GM18909 (cell line): ENCODE results near the gene TMC7.

ENCODE experiments used
- ATAC-seq: cut with Tn5 transposase; IDR thresholded peaks from one replicate; pipeline ENCODE4 v1.9.1; 2021; ENCODE audit warnings: mild to moderate bottlenecking; ENCODE audit not compliant: unreplicated experiment, poor library complexity

TMC7 gene

GRCh38 chr16:19021747-19022146 is 38.0 kb downstream of the TMC7 start:
- no peak for ATAC-seq

GRCh38 chr16:19027416-19027815 is 43.7 kb downstream of the TMC7 start:
- no peak for ATAC-seq

- no peak for ATAC-seq
These were observed 46.2 kb downstream of the TMC7 start for GRCh38 chr16:19029980-19030379.

GRCh38 chr16:19031738-19032137 is 48.0 kb downstream of the TMC7 start:
- no peak for ATAC-seq

GRCh38 chr16:19033761-19034160 is 50.0 kb downstream of the TMC7 start:
- no peak for ATAC-seq

GRCh38 chr16:19040400-19040799 is 56.7 kb downstream of the TMC7 start:
- ATAC-seq: no peak

GRCh38 chr16:19044769-19045168 is 61.0 kb downstream of the TMC7 start:
- ATAC-seq: no peak

- ATAC-seq: no peak
These were observed 62.3 kb downstream of the TMC7 start for GRCh38 chr16:19046062-19046461.

GRCh38 chr16:19062706-19063105 is 79.0 kb downstream of the TMC7 start:
- no peak for ATAC-seq

GRCh38 chr16:19066988-19067348 is 83.2 kb downstream of the TMC7 start:
- ATAC-seq: no peak

GRCh38 chr16:19067349-19068236 is 83.9 kb downstream of the TMC7 start, which contains the start of gene COQ7:
TSS of gene COQ7 (plus strand) at chr16:19067614. CDS start at chr16:19067665, 51 bp downstream.
- ATAC-seq: peak; percentile 93

- ATAC-seq: no peak
These were observed 84.6 kb downstream of the TMC7 start for GRCh38 chr16:19068237-19068815.

GRCh38 chr16:19071811-19072777 is 88.4 kb downstream of the TMC7 start:
- no peak for ATAC-seq

- ATAC-seq: no peak
These were observed 89.6 kb downstream of the TMC7 start for GRCh38 chr16:19073344-19073743.

GRCh38 chr16:19073863-19074262 is 90.1 kb downstream of the TMC7 start:
- no peak for ATAC-seq

- no peak for ATAC-seq
These were observed 91.8 kb downstream of the TMC7 start for GRCh38 chr16:19075511-19075910.

GRCh38 chr16:19077879-19078278 is 94.1 kb downstream of the TMC7 start:
- no peak for ATAC-seq

GRCh38 chr16:19083670-19084069 is 99.9 kb downstream of the TMC7 start:
- ATAC-seq: no peak

- ATAC-seq: no peak
These were observed 100.4 kb downstream of the TMC7 start for GRCh38 chr16:19084139-19084538.

GRCh38 chr16:19084879-19085278 is 101.1 kb downstream of the TMC7 start:
- no peak for ATAC-seq
